Gastrocnemius medialis (tissue), 4 donors: ENCODE results near the gene SLC25A39. TPM values are rescaled to one million over a fixed set of nuclear protein-coding genes. Genes with fewer than 3 reads are reported as not detected.
A peak's percentile ranks its signal among the peaks of the same experiment; 100 is the strongest.

Source experiments
- ATAC-seq, 2 donors: fragments of 150-250 bp; one replicate each; pipeline ENCODE4 v1.9.1; 2016
- DNase-seq, 2 donors: peaks; one replicate each; pipeline ENCODE4 v3.0.0-alpha.2; 2019
- H3K27ac ChIP-seq, 4 donors: fragments of 200-600 bp; sonication (generic); 1 replicate in 1 of 4; 2 replicates in 3 of 4; pipeline ENCODE4 v1.5.1; 2016 to 2018; ENCODE audit warnings: mild to moderate bottlenecking in 2 of 4, moderate library complexity in 1 of 4
- H3K27me3 ChIP-seq, 3 donors: fragments of 200-600 bp; sonication (generic) in 2 of 3; 1 replicate in 1 of 3; 2 replicates in 2 of 3; pipeline versions ENCODE4 v1.5.1 to v1.6.0; 2016 to 2019; ENCODE audit warnings: mild to moderate bottlenecking in 1 of 3, moderate library complexity in 1 of 3
- H3K36me3 ChIP-seq, 2 donors: fragments of 200-600 bp; sonication (generic) in 1 of 2; one replicate each; pipeline ENCODE4 v1.5.1; 2017 to 2018
- H3K4me1 ChIP-seq, 2 donors: fragments of 200-600 bp; sonication (generic) in 1 of 2; one replicate each; pipeline ENCODE4 v1.5.1; 2016 to 2017; ENCODE audit warnings: mild to moderate bottlenecking in 2 of 2
- H3K4me3 ChIP-seq, 4 donors: fragments of 200-600 bp; sonication (generic) in 3 of 4; 1 replicate in 1 of 4; 2 replicates in 3 of 4; pipeline ENCODE4 v1.5.1; 2016 to 2019; ENCODE audit warnings: mild to moderate bottlenecking in 2 of 4
- H3K9me3 ChIP-seq, 3 donors: fragments of 200-600 bp; sonication (generic) in 2 of 3; 1 replicate in 1 of 3; 2 replicates in 2 of 3; pipeline ENCODE4 v1.5.1; 2016 to 2019
- POLR2A ChIP-seq, 2 donors: fragments of 450-650 bp; IDR thresholded peaks; one replicate each; pipeline ENCODE4 v1.6.1; 2017; ENCODE audit warnings: antibody characterized with exemption in 2 of 2, mild to moderate bottlenecking in 2 of 2, moderate library complexity in 2 of 2
- in situ Hi-C, 4 donors: fragments of 200-750 bp; cut with MboI; loops; one replicate each; pipeline versions ENCODE4 v1.15.0 to v1.8.0; 2017; ENCODE audit warnings: low sequenced_read_pairs in 4 of 4
- intact Hi-C: fragments of 100-400 bp; cut with DNase I; formaldehyde crosslinking; loops from one replicate; pipeline ENCODE4 v1.15.1; 2023; ENCODE audit warnings: low total_unique reads
- total RNA-seq, 4 donors: library from RNA; depleted of rRNA; stranded (reverse); fragments of >200 nt; gene quantifications; one replicate each; pipeline versions ENCODE4 v1.1.0 to v1.2.3, GENCODE V29; 2016
- TF ChIP-seq, protein P1 (sequence below), 5 experiments: fragments of 450-650 bp in 3 of 5; fragments of 200-600 bp in 2 of 5; sonication (generic) in 2 of 5; IDR thresholded peaks in 4 of 5; conservative IDR thresholded peaks in 1 of 5; 1 replicate in 4 of 5; 2 replicates in 1 of 5; pipeline ENCODE4 v1.5.1; 2016 to 2019; ENCODE audit warnings: antibody characterized with exemption in 5 of 5, mild to moderate bottlenecking in 3 of 5, moderate library complexity in 3 of 5

Gene SLC25A39
- total RNA-seq, 4 donors from 2014 or later: 36.7 to 44.2 (median 38.4) TPM

DNA sequence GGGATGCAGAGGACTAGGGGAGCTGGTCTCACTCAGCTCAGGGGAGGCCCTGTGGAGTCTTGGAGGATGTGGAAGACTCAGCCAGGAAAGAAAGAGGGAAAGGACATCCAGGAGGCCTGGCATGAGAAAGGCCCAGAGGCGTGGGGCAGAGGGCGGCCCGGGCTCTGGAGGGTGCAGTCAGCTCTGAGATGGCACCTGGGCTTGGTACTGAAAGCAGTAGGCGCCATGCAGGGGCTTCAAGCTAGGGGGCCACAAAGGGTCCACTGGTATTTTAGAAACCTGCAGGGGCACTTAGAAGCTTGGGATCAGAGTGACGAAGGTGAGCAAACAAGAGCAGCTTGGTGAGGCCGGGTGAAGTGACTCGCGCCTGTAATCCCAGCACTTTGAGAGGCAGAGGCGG, 33.4 kb upstream of the SLC25A39 start:
- intact Hi-C loops (no loop called here), in situ Hi-C loops (no loop called here)
- H3K9me3 ChIP-seq: no peaks in the 10 kb centered on the region
- DNase-seq: no peak
- peaks cover 4 to 5% of the 10 kb centered on the region in 2 donors for H3K4me1 ChIP-seq
- H3K36me3 ChIP-seq: peaks cover 0 to 3% of the 10 kb centered on the region in 2 donors
- ATAC-seq: no peak
- no peak overlapping the region for H3K27ac ChIP-seq
- TF ChIP-seq POLR2A (IDR thresholded peaks at IDR 0.05): no peak
- TF ChIP-seq, protein P1, sequence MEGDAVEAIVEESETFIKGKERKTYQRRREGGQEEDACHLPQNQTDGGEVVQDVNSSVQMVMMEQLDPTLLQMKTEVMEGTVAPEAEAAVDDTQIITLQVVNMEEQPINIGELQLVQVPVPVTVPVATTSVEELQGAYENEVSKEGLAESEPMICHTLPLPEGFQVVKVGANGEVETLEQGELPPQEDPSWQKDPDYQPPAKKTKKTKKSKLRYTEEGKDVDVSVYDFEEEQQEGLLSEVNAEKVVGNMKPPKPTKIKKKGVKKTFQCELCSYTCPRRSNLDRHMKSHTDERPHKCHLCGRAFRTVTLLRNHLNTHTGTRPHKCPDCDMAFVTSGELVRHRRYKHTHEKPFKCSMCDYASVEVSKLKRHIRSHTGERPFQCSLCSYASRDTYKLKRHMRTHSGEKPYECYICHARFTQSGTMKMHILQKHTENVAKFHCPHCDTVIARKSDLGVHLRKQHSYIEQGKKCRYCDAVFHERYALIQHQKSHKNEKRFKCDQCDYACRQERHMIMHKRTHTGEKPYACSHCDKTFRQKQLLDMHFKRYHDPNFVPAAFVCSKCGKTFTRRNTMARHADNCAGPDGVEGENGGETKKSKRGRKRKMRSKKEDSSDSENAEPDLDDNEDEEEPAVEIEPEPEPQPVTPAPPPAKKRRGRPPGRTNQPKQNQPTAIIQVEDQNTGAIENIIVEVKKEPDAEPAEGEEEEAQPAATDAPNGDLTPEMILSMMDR (IDR thresholded peaks at IDR 0.05 in 4 of 5, conservative IDR thresholded peaks at IDR 0.05 in 1 of 5): no peak
- no peak overlapping the region for H3K4me3 ChIP-seq
- H3K27me3 ChIP-seq: peaks cover 5 to 15% (median 9%) of the 10 kb centered on the region in 3 donors

DNA sequence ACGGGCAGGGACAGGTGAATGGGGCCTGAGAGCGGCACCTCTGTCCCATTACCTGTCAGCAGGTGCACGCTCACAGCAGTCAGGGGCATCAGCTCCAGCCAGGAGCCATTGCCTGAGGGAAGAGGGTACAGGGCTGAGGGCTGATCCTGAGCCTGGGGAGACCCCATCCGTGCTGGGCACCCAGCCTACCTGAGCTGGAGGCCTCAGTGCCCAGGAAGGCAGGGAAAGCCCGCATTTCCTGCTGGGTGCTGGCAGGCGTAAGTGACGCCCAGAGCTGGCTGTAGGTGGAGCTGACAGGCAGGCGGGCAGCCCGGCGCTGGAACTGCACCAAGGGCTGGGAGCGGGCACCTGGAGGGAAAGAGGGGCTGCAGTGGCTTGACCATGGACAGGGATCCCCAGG, 31.6 kb upstream of the SLC25A39 start:
- in situ Hi-C loops: no loop called here
- Histone ChIP-seq H3K4me3 (no peak overlapping the region), H3K27me3 (no peaks in the 10 kb centered on the region), H3K4me1 (no peaks in the 10 kb centered on the region), H3K9me3 (no peaks in the 10 kb centered on the region), H3K36me3 (peaks cover 0 to 21% of the 10 kb centered on the region in 2 donors), H3K27ac (no peak overlapping the region)
- no peak for ATAC-seq
- TF ChIP-seq, protein P1 (IDR thresholded peaks at IDR 0.05 in 4 of 5, conservative IDR thresholded peaks at IDR 0.05 in 1 of 5): no peak
- no peak for TF ChIP-seq POLR2A (IDR thresholded peaks at IDR 0.05)
- DNase-seq: no peak
- intact Hi-C loops: no loop called here

DNA sequence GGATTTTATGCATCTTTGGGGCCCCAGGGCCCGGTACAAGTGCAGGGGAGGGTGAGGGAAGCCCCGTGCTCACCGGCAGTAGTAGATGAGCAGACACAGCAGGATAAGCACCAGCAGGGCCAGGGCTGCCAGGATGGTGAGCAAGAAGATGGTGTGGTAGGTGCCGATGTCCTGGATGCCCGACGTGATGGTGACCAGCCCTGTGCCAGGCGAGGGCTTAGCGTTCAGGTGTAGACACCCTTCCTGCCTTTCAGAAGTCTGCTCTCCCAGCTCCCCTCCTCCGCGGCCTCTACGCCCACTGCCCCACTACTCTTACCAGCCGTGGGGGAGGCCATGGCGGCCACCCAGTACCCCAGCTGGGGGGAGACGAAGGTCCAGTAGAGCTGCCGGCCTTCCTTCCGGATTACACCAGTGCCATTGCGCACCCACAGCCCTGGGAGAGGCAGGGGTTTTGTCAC, 31.0 kb upstream of the SLC25A39 start:
- Histone ChIP-seq H3K36me3 (peaks cover 0 to 27% of the 10 kb centered on the region in 2 donors), H3K9me3 (no peaks in the 10 kb centered on the region), H3K27me3 (no peaks in the 10 kb centered on the region), H3K4me1 (no peaks in the 10 kb centered on the region), H3K27ac (no peak overlapping the region), H3K4me3 (no peak overlapping the region)
- TF ChIP-seq, protein P1 (IDR thresholded peaks at IDR 0.05 in 4 of 5, conservative IDR thresholded peaks at IDR 0.05 in 1 of 5): no peak
- TF ChIP-seq POLR2A (IDR thresholded peaks at IDR 0.05): no peak
- intact Hi-C loops: no loop called here
- no peak for DNase-seq
- no peak for ATAC-seq
- in situ Hi-C loops: no loop called here

DNA sequence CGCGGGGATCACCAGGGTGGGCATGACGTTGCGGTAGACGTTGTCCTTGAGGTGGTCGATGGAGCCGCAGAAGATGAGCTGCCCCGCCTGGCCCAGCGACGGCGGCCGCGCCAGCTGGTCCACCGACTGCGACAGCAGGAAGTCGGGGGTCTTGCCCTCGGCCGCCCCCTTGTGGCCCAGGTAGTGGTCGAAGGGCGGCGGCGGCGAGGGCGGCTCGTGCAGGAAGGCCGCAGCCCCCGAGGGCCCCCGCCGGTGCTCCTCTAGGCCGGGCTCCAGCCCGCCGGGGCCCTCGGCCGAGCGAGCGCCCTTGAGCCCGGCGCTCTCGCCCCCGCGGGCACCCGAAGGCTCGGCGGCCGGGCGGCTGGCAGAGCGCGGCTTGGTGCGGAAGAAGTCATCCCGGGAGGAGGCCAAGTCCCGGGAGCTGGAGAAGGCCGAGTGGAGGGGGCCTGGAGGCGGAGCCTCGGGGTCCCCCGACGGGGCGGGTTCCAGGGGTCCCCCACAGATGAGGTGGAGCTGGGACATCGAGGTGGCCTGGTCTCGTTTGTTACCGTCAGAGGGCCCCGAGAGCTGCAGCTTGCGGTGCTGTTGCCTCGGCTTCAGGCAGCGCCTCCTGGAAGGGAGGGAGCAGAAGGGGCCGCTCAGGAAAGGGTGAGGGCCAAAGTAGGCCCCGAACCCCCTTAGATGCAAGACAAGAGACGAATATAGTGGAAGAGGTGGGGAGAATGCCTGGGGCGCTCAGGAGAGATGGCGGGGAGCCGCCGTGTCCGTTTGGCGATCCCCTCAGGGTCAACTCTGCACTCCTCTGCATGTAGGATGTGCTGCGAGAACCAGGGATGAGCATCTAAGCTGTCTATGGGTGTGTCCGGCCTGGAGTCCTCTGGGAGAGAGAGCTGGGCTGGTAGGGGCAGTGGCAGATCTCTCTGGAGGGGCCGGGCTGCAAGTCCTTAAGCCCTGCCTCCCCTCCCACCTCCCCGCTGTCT, 30.2 kb upstream of the SLC25A39 start:
- Histone ChIP-seq H3K4me1 (no peaks in the 10 kb centered on the region), H3K27ac (no peak overlapping the region), H3K27me3 (no peaks in the 10 kb centered on the region), H3K9me3 (no peaks in the 10 kb centered on the region), H3K36me3 (peaks cover 0 to 35% of the 10 kb centered on the region in 2 donors), H3K4me3 (no peak overlapping the region)
- no peak for ATAC-seq
- intact Hi-C loops (no loop called here), in situ Hi-C loops (no loop called here)
- TF ChIP-seq, protein P1 (IDR thresholded peaks at IDR 0.05 in 4 of 5, conservative IDR thresholded peaks at IDR 0.05 in 1 of 5): peak in 2 of 5 experiments; percentile 31 to 60
- TF ChIP-seq POLR2A (IDR thresholded peaks at IDR 0.05): no peak
- DNase-seq: no peak
